ENCODE measurements around the gene DOCK1.
"Not testable (repeated sequence)": the region's sequence is repeated elsewhere in the genome, so short reads cannot be mapped to it uniquely, and the experiment has no call there.

The DOCK1 gene

GRCh38 chr10:126926568-126926967 lies 21.3 kb downstream of the DOCK1 start:
- DNase-seq = no peak

- no peak for DNase-seq
Measured at GRCh38 chr10:126927799-126928198, 22.6 kb downstream of the DOCK1 start.

GRCh38 chr10:126928274-126928673 lies 23.0 kb downstream of the DOCK1 start:
- DNase-seq = no peak

- DNase-seq = no peak
Measured at GRCh38 chr10:126929391-126929790, 24.2 kb downstream of the DOCK1 start.

GRCh38 chr10:126930131-126930882 lies 25.1 kb downstream of the DOCK1 start:
- DNase-seq = no peak

- no peak for DNase-seq
Measured at GRCh38 chr10:126930883-126931503, 25.8 kb downstream of the DOCK1 start.

- no peak for DNase-seq
Measured at GRCh38 chr10:126931544-126931943, 26.3 kb downstream of the DOCK1 start.

GRCh38 chr10:126932516-126932915 lies 27.3 kb downstream of the DOCK1 start:
- DNase-seq = no peak

- no peak for DNase-seq
Measured at GRCh38 chr10:126933116-126933515, 27.9 kb downstream of the DOCK1 start.

- no peak for DNase-seq
Measured at GRCh38 chr10:126935263-126935946, 30.2 kb downstream of the DOCK1 start.

- DNase-seq = no peak
Measured at GRCh38 chr10:126937026-126937425, 31.8 kb downstream of the DOCK1 start.

- DNase-seq = not testable (repeated sequence)
Measured at GRCh38 chr10:126938121-126938520, 32.9 kb downstream of the DOCK1 start.

GRCh38 chr10:126939706-126940105 lies 34.5 kb downstream of the DOCK1 start:
- DNase-seq = no peak

GRCh38 chr10:126940670-126941310 lies 35.6 kb downstream of the DOCK1 start:
- DNase-seq = no peak

GRCh38 chr10:126944191-126944590 lies 39.0 kb downstream of the DOCK1 start:
- DNase-seq = no peak

GRCh38 chr10:126945351-126946030 lies 40.3 kb downstream of the DOCK1 start:
- DNase-seq = no peak

GRCh38 chr10:126946746-126947145 lies 41.5 kb downstream of the DOCK1 start:
- no peak for DNase-seq

GRCh38 chr10:126948355-126949160 lies 43.3 kb downstream of the DOCK1 start:
- DNase-seq = no peak

- DNase-seq = no peak
Measured at GRCh38 chr10:126949161-126949503, 43.9 kb downstream of the DOCK1 start.

- no peak for DNase-seq
Measured at GRCh38 chr10:126950401-126951105, 45.3 kb downstream of the DOCK1 start.

- no peak for DNase-seq
Measured at GRCh38 chr10:126953886-126954285, 48.7 kb downstream of the DOCK1 start.

GRCh38 chr10:126955396-126955795 lies 50.2 kb downstream of the DOCK1 start:
- DNase-seq = no peak

Measured in stimulated activated CD8-positive, alpha-beta memory T cell treated with anti-CD3 and anti-CD28 coated beads, Interleukin-4, amount 100 ng/mL, for 48 hours (primary cell).